SIG-M5 treated with dmso at 0.1 percent for 504 hours (cell line): ENCODE results near the gene RASD2.

Experiments
- DNase-seq: peaks from one replicate; lab custom pipeline; 2025; ENCODE audit not compliant: unreplicated experiment; lab: John Stamatoyannopoulos, UW

The RASD2 gene

DNA sequence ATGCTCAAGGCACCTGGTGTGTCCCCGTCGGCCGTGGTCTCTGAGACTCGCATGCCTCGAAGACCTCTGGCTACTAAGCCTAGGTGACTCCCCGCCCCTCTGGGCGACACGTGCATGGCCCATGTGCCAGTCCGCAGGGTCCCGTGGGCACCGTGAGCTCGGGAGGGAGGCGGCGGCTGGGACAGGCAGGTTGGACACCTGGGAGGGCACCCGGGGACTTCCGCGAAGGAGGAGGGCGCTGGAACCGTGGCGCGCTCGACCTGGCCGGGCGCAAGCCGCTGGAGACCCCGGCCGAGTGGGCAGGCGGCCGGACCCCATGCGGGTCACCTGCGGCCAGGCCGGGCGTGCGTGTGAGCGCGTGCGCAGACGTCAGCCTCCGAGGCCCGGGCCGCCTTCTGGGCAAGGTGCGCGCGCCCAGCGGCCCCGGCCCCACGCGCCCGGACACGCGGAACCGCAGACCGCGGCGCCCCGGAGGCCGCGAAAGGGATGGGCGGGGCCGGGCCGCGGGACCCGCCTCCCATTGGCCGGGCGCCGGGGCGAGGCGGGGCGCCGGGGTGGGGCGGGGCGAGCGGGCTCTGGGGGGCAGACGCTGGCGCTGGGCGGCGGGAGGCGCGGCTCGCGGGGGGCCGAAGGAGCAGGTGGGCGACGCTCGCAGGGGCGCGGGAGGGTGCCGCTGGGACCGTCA lies 579 bp upstream of the RASD2 start:
- DNase-seq, result no peak

DNA sequence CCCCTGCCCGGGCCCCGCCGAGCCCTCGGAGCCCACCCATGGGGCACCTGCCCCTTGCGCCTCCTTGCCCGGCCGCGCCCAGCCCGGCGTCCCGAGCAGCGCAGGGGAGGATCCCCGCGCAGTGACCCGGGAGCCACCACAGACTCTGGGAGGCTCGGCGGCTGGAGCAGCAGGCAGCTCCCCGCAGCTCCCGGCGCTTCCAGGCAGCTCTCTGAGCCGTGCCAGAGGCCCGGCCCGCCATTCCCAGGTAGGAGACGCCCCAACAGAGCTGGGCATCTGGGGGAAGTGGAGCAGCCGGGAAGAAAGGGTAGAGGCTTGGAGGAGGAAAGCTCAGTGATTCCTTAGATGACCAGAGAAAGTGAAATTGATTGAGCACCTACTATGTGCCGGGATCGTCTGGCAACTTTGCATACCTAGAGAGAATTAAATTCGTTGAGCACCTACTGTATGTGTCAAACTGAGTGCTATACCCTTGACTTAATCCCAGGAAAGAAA lies 670 bp downstream of the RASD2 start:
- no peak for DNase-seq

DNA sequence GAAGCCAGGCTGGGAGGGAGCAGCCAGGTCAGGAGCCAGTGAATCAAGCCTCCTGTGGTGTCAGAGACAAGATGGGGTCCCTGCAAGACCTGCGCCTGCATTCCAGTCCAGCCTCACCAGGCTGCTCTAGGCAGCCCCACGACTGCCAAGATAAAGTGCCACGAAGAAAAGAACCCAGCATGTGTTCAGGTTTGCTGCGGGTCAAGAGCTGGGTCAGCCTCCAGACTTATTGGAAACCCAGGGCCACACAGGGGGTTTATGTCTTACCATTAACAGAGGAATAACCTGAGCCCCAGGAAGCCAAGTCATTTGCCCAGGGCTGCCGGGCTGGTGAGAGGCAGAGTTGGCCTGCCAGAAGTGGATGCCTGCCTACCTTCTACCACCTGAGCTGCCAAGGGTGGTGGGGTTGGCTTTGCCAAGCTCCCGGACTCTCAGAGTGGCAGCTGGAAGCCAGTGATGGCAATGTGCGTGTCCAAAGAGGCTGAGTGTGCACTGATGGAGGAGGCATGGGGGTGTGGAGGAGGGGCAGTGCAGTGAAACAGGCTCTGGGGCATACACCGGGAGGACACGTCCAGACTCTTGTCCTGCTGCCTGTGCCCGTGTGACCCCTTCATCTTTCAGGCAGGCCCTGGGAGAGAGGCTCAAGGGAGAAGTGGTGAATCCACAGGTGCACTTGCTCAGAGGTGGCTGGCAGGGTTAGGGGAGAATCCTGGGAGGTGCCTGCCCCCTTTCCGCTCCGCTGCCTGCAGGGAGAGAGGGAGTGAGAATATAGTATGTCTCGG lies 1.7 kb downstream of the RASD2 start:
- no peak for DNase-seq

DNA sequence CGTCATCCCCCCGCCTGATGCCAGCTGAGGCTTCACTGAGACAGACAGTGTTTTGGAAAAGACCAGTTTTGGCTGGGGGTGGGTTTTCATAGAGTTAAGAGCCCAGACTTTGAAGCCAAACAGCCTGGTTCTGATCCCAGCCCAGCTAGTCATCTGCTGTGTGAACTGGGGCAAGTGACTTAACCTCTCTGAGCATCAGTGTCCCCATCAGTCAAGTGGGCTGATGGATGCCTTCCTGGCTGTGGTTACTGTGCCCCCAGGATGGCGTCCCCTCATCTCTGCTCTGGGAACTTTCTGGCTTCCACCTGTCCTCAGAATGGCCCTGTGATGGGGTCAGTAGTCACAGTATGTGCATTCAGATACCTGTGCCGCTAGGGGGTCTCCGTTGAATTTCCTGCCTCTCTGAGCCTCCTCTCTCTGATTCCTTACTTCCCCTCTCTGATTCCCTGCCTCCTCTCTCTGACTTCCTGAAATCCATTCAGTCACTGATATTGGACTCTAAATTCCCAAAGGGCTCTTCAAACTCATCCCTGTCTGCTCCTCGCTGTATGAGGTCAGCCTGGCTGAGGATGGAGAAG lies 2.4 kb downstream of the RASD2 start:
- DNase-seq, result no peak

DNA sequence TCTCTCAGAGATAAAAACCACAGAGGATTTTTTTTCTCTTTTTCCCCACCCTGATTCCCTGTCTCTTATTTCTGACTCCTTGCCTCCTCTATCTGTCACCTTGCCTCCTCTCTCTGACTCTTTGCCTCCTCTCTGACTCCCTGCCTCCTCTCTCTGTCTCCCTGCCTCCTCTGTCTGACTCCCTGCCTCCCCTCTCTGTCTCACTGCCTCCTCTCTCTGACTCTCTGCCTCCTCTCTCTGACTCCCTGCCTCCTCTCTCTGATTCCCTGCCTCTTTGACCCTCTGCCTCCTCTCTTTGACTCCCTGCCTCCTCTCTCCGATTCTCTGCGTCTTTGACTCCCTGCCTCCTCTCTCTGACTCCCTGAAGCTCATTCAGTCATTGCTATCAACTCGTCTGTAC lies 3.1 kb downstream of the RASD2 start:
- no peak for DNase-seq

DNA sequence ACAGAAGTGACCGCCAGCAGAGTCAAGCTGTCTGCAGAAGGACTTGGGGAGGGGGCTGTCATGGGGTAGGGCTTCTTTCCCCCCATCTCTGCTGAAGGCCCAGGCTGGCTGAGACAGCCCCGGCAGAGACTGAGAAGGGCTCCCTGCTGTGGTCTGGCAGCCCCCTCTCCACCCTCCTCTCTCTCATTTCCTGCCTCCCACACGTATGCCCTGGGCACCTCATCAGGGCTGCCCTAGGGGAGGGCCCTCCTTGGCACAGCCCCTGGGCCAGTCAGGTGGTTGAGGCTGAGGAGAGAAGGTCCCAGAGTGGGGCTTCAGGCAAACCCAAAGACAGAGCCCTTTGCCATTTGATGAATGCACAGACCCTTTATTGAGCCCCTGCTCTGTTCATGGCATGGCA lies 3.6 kb downstream of the RASD2 start:
- DNase-seq, result no peak

DNA sequence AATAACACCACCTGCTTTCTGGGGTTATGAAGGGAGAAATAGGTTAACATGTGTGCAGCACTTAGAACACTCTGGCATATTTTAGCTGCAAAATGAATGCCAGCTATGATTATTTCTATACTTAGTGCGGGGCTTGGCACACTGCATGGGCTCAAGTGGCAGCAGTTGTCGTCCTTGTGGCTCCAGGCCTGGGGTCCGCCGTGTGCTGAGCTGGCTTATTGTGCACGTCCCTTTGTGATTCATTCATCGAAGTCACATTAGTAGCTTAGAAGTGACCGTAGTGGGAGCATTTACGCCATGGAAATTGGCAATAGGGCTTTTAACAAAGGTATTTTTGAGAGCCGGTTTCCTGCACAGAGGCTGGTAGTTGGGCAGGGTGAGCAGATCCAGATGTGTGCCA lies 4.2 kb downstream of the RASD2 start:
- no peak for DNase-seq

DNA sequence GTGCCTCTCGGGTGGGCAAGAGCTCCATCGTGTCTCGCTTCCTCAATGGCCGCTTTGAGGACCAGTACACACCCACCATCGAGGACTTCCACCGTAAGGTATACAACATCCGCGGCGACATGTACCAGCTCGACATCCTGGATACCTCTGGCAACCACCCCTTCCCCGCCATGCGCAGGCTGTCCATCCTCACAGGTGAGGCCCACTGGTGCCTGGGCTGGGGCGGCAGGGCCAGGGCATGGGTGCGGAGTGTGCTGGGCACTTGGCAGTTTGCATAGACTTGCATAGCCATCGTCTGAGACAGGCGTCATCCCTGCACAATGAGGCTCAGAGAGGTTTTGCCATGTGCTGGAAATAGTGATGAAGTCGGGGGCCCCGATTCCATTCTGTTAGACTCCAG lies 6.3 kb downstream of the RASD2 start:
- no peak for DNase-seq

DNA sequence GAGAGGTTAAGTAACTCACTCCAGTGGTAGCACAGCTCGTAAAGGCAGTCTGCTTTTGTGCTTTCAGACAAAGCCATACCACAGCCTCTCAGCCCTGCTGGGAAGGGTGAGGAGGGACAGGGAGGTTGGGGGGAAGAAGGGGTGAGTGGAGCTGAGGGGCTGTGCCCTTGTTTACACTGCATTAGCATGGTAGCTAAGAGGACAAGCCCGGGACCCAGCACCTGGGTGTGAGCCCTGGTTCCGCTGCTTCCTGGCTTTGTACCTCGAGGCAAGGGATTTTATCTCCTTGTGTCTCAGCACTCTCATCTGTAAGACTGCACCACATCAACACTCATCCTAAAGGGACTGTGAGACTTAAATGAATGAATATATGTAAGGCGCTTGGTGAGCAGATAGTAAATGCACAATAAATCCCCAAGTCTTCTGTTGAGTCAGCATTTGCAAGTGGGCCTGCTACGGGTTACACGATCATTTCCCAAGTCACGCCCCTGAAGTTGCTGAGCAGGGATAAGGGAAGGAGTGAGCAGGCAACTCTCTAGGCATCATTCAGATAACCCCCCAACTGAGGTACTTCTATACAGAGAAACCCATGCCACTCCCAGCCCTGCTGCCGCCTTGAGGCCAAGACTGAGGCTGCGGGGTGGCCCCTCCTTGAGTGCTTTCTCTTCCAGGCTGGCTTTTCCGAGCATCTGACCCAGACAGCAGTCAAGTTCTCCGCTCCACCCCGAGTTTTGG lies 7.5 kb downstream of the RASD2 start:
- no peak for DNase-seq

DNA sequence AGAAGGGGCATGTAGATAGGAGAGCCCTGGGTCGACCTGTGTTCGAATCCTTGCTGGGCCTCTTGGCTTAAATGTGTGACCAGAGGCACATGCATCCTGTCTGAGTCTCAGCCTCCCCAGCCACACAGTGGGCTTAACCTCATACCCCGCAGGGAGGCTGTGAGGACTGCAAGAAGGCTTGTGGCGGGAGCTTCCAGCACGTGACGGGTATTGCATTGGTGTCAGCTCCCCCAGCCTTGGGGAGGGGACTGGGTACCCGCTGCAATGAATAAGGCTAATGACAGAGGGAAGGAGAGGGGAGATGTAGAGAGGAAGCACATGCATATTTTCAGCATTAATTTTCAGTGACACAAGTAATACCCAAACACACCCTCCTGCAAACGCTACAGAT lies 8.1 kb downstream of the RASD2 start:
- no peak for DNase-seq

DNA sequence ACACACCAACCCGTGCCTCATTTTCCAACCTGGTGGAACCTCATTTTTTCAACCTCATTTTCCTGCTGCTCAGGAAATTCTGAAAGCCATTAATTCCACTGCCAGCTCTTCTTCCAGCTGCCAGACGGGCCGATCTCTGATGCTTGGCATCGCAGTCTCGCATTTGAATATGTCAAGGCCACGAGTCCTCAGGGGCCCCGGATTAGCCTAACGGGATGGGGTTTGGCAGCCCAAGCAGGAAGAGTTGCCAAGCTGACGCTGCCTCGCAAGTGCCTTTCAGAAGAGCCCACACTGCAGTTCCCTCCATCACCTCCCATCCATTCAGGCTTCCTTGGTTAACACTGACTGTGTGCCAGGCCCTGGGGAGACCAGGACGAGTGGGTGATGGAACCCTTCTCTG lies 8.7 kb downstream of the RASD2 start:
- DNase-seq, result no peak

DNA sequence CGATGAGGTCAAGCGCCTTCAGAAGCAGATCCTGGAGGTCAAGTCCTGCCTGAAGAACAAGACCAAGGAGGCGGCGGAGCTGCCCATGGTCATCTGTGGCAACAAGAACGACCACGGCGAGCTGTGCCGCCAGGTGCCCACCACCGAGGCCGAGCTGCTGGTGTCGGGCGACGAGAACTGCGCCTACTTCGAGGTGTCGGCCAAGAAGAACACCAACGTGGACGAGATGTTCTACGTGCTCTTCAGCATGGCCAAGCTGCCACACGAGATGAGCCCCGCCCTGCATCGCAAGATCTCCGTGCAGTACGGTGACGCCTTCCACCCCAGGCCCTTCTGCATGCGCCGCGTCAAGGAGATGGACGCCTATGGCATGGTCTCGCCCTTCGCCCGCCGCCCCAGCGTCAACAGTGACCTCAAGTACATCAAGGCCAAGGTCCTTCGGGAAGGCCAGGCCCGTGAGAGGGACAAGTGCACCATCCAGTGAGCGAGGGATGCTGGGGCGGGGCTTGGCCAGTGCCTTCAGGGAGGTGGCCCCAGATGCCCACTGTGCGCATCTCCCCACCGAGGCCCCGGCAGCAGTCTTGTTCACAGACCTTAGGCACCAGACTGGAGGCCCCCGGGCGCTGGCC lies 11.0 kb downstream of the RASD2 start:
- DNase-seq, result no peak

DNA sequence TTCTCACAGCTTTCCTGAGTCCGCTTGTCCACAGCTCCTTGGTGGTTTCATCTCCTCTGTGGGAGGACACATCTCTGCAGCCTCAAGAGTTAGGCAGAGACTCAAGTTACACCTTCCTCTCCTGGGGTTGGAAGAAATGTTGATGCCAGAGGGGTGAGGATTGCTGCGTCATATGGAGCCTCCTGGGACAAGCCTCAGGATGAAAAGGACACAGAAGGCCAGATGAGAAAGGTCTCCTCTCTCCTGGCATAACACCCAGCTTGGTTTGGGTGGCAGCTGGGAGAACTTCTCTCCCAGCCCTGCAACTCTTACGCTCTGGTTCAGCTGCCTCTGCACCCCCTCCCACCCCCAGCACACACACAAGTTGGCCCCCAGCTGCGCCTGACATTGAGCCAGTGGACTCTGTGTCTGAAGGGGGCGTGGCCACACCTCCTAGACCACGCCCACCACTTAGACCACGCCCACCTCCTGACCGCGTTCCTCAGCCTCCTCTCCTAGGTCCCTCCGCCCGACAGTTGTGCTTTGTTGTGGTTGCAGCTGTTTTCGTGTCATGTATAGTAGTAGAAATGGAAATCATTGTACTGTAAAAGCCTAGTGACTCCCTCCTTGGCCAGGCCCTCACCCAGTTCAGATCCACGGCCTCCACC lies 11.7 kb downstream of the RASD2 start:
- DNase-seq, result no peak

DNA sequence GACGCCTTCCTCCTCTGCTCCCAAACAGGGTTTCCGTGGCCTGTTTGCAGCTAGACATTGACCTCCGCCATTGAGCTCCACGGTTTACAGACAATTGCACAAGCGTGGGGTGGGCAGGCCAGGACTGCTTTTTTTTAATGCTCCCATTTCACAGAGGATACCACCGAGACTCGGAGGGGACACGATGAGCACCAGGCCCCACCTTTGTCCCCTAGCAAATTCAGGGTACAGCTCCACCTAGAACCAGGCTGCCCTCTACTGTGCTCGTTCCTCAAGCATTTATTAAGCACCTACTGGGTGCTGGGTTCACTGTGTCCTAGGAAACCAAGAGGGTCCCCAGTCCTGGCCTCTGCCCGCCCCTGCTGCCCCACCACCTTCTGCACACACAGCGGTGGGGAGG lies 12.2 kb downstream of the RASD2 start:
- DNase-seq, result no peak

DNA sequence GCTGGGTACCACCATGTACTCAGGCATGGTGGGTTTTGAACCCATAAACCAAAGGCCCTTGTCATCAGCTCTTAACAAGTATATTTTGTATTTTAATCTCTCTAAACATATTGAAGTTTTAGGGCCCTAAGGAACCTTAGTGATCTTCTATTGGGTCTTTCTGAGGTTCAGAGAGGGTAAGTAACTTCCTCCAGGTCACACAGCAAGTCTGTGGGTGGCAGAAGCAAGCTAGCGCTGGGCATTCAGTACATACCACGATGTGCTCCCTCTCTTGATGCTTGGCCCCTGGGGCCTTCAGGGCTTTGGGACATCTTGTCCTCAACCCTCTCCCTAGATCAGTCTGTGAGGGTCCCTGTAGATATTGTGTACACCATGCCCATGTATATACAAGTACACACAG lies 12.7 kb downstream of the RASD2 start:
- DNase-seq, result no peak

DNA sequence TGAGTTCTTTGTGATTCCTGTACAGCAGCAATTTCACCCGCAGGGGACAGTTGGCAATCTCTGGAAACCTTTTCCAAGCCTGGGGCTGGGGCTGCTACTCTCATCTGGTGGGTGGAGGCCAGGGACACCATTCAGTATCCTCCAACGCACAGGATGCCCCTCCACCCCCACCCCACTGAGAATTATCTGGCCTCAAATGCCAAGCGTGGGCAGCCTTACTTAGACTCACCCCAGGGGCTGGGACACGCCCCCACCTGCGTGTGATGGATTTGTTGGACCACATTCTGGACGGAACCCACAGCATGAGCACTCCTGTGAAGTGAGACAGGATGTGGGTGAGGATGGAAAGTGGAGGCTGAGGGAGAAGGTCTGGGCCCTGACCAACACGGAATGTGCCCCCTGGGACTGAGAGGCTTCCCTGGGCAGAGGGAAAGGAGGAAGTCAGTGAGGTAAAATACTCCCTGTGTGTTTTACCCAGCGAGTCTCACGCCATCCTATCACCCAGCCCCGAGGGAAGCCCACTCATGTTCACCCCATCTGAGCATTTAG lies 13.7 kb downstream of the RASD2 start:
- DNase-seq, result no peak

DNA sequence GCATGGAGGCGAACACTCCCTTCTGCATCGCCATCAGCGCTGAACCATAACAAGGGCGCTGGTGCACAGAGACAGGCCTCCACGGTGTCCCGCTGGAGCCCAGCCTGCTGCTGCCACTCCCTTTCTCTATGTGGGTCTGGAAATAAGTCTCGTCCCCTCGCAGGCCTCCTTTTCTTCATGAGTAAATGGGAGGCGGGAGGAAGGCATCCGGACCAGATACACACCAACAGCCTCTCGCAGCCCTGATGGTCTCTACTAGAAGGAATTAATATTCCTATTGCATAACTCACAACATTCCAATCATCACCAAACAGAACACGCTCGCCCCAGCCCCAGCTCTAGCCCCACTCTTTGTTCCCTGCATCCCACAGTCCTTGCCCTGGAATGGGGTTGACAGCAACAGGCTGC lies 14.9 kb downstream of the RASD2 start:
- DNase-seq, result no peak

DNA sequence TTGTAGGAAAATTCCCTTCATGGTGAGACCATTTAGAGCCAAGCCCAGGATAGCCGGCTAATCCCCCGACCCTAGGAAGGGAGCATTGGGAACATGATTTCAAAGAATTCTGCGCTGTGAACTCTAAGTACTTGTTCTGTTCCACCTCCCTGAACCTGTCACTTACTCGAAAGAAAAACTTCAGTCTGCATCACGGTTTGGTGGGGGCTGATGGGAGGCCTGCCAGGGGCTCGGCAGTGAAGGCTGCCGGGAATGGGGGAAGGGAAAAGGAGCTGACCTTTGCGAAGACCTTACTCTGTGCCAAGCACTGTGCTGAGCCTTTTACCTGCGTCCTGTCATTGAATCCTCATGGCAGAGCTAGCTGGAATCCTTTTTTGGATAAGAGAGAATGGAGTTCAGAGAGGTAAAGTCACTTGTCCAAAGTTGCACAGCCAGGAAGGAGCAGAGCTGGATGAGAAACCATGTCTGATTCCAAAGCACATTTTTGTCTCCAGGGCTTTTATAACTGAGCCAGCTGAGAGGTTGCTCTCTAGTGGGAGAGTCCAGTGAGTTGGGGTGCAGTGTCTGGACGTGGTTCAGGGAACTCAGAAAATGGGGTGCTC lies 15.4 kb downstream of the RASD2 start:
- no peak for DNase-seq

DNA sequence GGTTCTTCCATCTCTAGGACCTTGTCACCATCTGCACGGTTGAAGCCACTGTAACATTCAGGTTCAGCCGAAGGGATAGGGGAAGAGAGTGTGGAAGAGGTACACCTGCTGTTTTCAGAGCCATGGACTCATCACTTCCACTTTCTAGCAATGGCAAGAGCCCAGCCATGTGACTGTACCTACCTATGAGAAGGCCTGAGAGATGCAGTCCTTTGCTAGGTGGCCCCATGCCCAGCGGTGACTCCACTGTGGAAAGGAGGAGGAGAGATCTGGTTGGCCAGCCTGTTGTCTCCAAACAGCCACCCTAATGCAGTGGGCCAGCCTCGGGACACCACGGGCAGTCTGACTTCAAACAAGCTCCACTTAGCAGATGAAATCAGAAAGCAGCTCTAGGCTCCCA lies 16.0 kb downstream of the RASD2 start:
- no peak for DNase-seq

DNA sequence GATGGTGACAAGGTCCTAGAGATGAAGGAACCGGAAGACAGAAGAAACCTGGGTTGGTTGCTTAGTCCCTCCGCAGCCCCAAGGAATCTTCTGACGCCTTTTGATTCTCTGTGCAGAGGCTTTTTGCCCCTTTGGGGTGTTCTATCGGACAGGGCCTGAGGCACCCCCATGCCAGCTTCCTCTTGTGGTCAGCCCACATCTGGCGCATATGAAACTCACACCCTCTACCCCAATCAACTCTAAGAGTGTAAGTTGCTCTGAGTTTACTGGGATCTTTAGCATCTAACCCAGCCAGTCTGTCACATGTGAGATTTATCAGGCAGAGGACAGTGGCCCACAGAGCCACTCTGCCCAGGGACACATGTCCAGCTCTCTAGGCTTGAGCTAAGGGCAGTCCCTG lies 17.4 kb downstream of the RASD2 start:
- DNase-seq, result no peak
